Myocyte (in vitro differentiated cells): ENCODE measurements around the gene BCAS4. TPM values are rescaled to one million over a fixed set of nuclear protein-coding genes. Genes with fewer than 3 reads are reported as not detected.
"Not testable (repeated sequence)": the region's sequence is repeated elsewhere in the genome, so short reads cannot be mapped to it uniquely, and the experiment has no call there.

Experiments
- DNase-seq: peaks from one replicate; pipeline ENCODE4 v3.0.0-alpha.2; 2012; ENCODE audit warnings: low read depth
- total RNA-seq: library from RNA; depleted of rRNA; stranded (reverse); fragments of >200 nt; gene quantifications from 2 replicates; pipeline ENCODE4 v1.2.3, GENCODE V29; 2014

BCAS4 gene
- total RNA-seq, 1 donor from 2014 or later = 5.6 TPM

GRCh38 chr20:50771419-50772080, 23.3 kb upstream of the BCAS4 start:
- not testable (repeated sequence) for DNase-seq

- DNase-seq = no peak
Measured at GRCh38 chr20:50772420-50773185, 22.3 kb upstream of the BCAS4 start.

GRCh38 chr20:50774515-50774914, 20.3 kb upstream of the BCAS4 start:
- DNase-seq = no peak

GRCh38 chr20:50776122-50776817, 18.6 kb upstream of the BCAS4 start:
- DNase-seq = no peak

GRCh38 chr20:50777373-50777772, 17.5 kb upstream of the BCAS4 start:
- no peak for DNase-seq

- not testable (repeated sequence) for DNase-seq
Measured at GRCh38 chr20:50778994-50779393, 15.9 kb upstream of the BCAS4 start.

- no peak for DNase-seq
Measured at GRCh38 chr20:50783390-50783789, 11.5 kb upstream of the BCAS4 start.

- no peak for DNase-seq
Measured at GRCh38 chr20:50783903-50784302, 11.0 kb upstream of the BCAS4 start.

- DNase-seq = no peak
Measured at GRCh38 chr20:50784464-50784863, 10.4 kb upstream of the BCAS4 start.

GRCh38 chr20:50786703-50787102, 8.2 kb upstream of the BCAS4 start:
- no peak for DNase-seq

GRCh38 chr20:50787181-50787580, 7.7 kb upstream of the BCAS4 start:
- no peak for DNase-seq

- peak; percentile 64 for DNase-seq
Measured at GRCh38 chr20:50788045-50788991, 6.5 kb upstream of the BCAS4 start.

- DNase-seq = no peak
Measured at GRCh38 chr20:50789968-50790650, 4.8 kb upstream of the BCAS4 start.

- DNase-seq = peak; percentile 95
Measured at GRCh38 chr20:50790651-50791277, 4.1 kb upstream of the BCAS4 start.

GRCh38 chr20:50792708-50793574, 1.9 kb upstream of the BCAS4 start:
- no peak for DNase-seq

- DNase-seq = not testable (repeated sequence)
Measured at GRCh38 chr20:50793575-50794016, 1.3 kb upstream of the BCAS4 start.

- no peak for DNase-seq
Measured at GRCh38 chr20:50794181-50794845, 548 bp upstream of the BCAS4 start.

GRCh38 chr20:50797142-50797541, 2.3 kb downstream of the BCAS4 start:
- no peak for DNase-seq
